ENCODE measurements around the gene RAB6B.

DNA sequence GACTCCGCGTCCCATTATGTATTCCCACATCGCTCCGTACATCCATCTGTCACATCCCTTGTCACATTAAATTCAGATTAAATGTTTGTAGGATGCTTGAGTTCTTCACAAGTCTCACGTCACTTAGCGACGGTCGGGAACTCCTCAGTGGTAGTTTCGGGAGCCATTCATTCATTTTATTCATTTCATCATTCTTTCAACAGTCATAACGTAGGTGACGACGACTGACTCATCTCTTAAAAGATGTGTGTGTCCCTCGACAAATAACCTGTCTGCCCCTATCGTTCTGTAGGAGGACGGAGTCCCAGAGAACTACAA lies 90.3 kb downstream of the RAB6B start:
- TF ChIP-seq, protein P1, sequence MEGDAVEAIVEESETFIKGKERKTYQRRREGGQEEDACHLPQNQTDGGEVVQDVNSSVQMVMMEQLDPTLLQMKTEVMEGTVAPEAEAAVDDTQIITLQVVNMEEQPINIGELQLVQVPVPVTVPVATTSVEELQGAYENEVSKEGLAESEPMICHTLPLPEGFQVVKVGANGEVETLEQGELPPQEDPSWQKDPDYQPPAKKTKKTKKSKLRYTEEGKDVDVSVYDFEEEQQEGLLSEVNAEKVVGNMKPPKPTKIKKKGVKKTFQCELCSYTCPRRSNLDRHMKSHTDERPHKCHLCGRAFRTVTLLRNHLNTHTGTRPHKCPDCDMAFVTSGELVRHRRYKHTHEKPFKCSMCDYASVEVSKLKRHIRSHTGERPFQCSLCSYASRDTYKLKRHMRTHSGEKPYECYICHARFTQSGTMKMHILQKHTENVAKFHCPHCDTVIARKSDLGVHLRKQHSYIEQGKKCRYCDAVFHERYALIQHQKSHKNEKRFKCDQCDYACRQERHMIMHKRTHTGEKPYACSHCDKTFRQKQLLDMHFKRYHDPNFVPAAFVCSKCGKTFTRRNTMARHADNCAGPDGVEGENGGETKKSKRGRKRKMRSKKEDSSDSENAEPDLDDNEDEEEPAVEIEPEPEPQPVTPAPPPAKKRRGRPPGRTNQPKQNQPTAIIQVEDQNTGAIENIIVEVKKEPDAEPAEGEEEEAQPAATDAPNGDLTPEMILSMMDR (optimal IDR thresholded peaks at IDR 0.05 in 1 of 3, IDR thresholded peaks at IDR 0.05 in 1 of 3, conservative IDR thresholded peaks at IDR 0.05 in 1 of 3; ENCODE audit: extremely low read depth in 1 of 3, insufficient read depth in 2 of 3, low read length in 3 of 3), result no peak
- TF ChIP-seq EZH2 (IDR thresholded peaks at IDR 0.05; ENCODE audit: low read length), result no peak
